Transverse colon (tissue), 4 donors: Measurements from ENCODE around the gene CTTN. TPM values are rescaled to one million over a fixed set of nuclear protein-coding genes. Genes with fewer than 3 reads are reported as not detected.

Source experiments
- DNase-seq: peaks from one replicate; pipeline ENCODE4 v3.0.0-alpha.2; 2019
- H3K27ac ChIP-seq, 4 donors: fragments of 200-600 bp; sonication (generic); 2 replicates each; pipeline ENCODE4 v1.5.1; 2016 to 2018; ENCODE audit warnings: inconsistent platforms in 4 of 4
- H3K27me3 ChIP-seq: fragments of 200-600 bp; sonication (generic); 2 replicates; pipeline ENCODE4 v1.5.1; 2017; ENCODE audit warnings: inconsistent platforms
- H3K36me3 ChIP-seq, 4 donors: fragments of 200-600 bp; sonication (generic); 2 replicates each; pipeline ENCODE4 v1.5.1; 2017 to 2019; ENCODE audit warnings: inconsistent platforms in 4 of 4
- H3K4me1 ChIP-seq, 4 donors: fragments of 200-600 bp; sonication (generic); 2 replicates each; pipeline ENCODE4 v1.5.1; 2017 to 2020; ENCODE audit warnings: inconsistent platforms in 4 of 4
- H3K4me3 ChIP-seq, 4 donors: fragments of 200-600 bp; sonication (generic); 1 replicate in 1 of 4; 2 replicates in 3 of 4; pipeline versions ENCODE4 v1.5.1 to v1.6.1; 2017 to 2019; ENCODE audit warnings: inconsistent platforms in 4 of 4
- H3K9me3 ChIP-seq, 2 donors: fragments of 200-600 bp; sonication (generic); 2 replicates each; pipeline ENCODE4 v1.5.1; 2017 to 2019; ENCODE audit warnings: inconsistent platforms in 2 of 2
- CTCF ChIP-seq, 5 experiments: fragments of 200-600 bp in 3 of 5; fragments of 450-650 bp in 2 of 5; sonication (generic) in 3 of 5; IDR thresholded peaks; 1 replicate in 2 of 5; 2 replicates in 3 of 5; pipeline ENCODE4 v1.5.1; 2016 to 2017; ENCODE audit warnings: antibody characterized with exemption in 5 of 5, inconsistent platforms in 3 of 5, mild to moderate bottlenecking in 2 of 5, moderate library complexity in 1 of 5
- EP300 ChIP-seq: sonication (generic); formaldehyde crosslinking; IDR thresholded peaks from one replicate; pipeline ENCODE4 v1.6.1; 2017; ENCODE audit warnings: antibody characterized with exemption, low read depth
- POLR2A ChIP-seq: fragments of 450-650 bp; IDR thresholded peaks from one replicate; pipeline ENCODE4 v1.6.1; 2016; ENCODE audit warnings: antibody characterized with exemption, mild to moderate bottlenecking, moderate library complexity
- POLR2AphosphoS5 ChIP-seq, 3 donors: sonication (generic); formaldehyde crosslinking; IDR thresholded peaks; one replicate each; pipeline ENCODE4 v1.6.1; 2016; ENCODE audit warnings: antibody characterized with exemption in 3 of 3
- whole genome bisulfite sequencing, 2 donors: methylation state at CpG; one replicate each; pipeline ENCODE4 v1.1.5; 2018; ENCODE audit warnings: low coverage in 1 of 2; 5-methylcytosine and 5-hydroxymethylcytosine counted together
- in situ Hi-C, 4 donors: fragments of 200-750 bp; cut with MboI; loops; one replicate each; pipeline versions ENCODE4 v1.15.0 to v1.15.1; 2017; ENCODE audit warnings: low sequenced_read_pairs in 3 of 4, low pct_ligation_motif_present in 1 of 4, low pct_unique_long_range_greater_than_20kb in 1 of 4
- intact Hi-C: fragments of 100-400 bp; cut with DNase I; formaldehyde crosslinking; loops from one replicate; pipeline ENCODE4 v1.15.1; 2023; ENCODE audit warnings: low total_unique reads
- total RNA-seq, 4 donors: library from RNA; depleted of rRNA; stranded (reverse); fragments of >200 nt; gene quantifications; one replicate each; pipeline ENCODE4 v1.1.0, GENCODE V29; 2016

The CTTN gene
- total RNA-seq, 4 donors from 2014 or later = 203 to 449 (median 365) TPM

GRCh38 chr11:70435361-70435760, 37.0 kb downstream of the CTTN start:
- no peak for TF ChIP-seq CTCF (IDR thresholded peaks at IDR 0.05)
- TF ChIP-seq POLR2AphosphoS5 (IDR thresholded peaks at IDR 0.05) = no peak
- TF ChIP-seq EP300 = no peak
- no peak for TF ChIP-seq POLR2A
- 89% methylated on average over 13 of the region's 13 CpGs; no CpG with 5 or more reads in 1 of the 2 donors for WGBS, 2 donors
- H3K4me3 ChIP-seq = no peak overlapping the region
- no peaks in the 10 kb centered on the region for H3K4me1 ChIP-seq
- no peaks in the 10 kb centered on the region for H3K27me3 ChIP-seq
- DNase-seq = no peak
- in situ Hi-C loops = no loop called here
- intact Hi-C loops = no loop called here
- no peak overlapping the region for H3K27ac ChIP-seq
- peaks cover 0 to 36% (median 15%) of the 10 kb centered on the region in 4 donors for H3K36me3 ChIP-seq
- H3K9me3 ChIP-seq = no peaks in the 10 kb centered on the region

DNA sequence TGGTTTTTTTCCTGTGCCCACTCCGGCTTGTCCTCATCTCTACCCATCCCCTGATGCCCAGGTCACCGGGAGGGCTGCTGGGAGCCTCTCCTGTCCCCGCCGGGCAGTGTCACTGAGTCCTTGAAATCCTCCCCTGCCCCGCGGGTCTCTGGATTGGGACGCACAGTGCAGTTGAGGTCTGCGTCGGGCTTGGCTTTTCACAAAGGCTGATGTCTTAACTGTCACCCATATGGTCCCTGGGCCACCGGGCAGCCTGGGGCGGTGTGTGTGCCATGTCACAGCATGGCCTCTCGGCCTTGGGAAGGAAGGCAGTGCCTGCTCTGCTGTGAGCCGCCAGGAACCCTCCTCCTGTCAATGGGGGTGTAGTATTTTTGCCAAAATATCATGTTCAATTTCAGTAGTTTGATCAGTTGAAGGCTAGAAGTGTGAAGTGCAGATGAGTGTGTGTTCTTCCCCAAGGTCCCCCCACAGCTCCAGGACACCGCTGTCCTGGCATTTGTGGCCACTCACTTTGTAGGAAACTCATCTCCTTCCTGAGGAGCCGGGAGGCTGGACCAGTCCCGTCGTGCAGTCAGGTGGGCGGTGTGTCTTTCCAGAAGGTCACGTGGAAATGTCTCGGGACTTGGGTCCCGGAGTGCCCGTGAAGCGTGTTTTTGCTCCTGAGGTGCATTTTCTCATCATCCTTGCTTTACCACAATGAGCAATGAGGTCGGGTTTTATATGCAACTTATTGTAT, 37.6 kb downstream of the CTTN start:
- no peak for DNase-seq
- Histone ChIP-seq H3K9me3 (no peaks in the 10 kb centered on the region), H3K36me3 (peaks cover 0 to 36% (median 15%) of the 10 kb centered on the region in 4 donors), H3K4me1 (no peaks in the 10 kb centered on the region), H3K27me3 (no peaks in the 10 kb centered on the region), H3K4me3 (no peak overlapping the region), H3K27ac (no peak overlapping the region)
- WGBS, 2 donors = 89 to 93% methylated on average over 12 to 24 of the region's 24 CpGs
- intact Hi-C loops (no loop called here), in situ Hi-C loops (no loop called here)
- no peak for TF ChIP-seq EP300
- no peak for TF ChIP-seq POLR2A
- TF ChIP-seq CTCF (IDR thresholded peaks at IDR 0.05) = no peak
- TF ChIP-seq POLR2AphosphoS5 (IDR thresholded peaks at IDR 0.05) = no peak

GRCh38 chr11:70436501-70436860, 38.2 kb downstream of the CTTN start:
- in situ Hi-C loops (no loop called here), intact Hi-C loops (no loop called here)
- TF ChIP-seq CTCF (IDR thresholded peaks at IDR 0.05) = no peak
- TF ChIP-seq POLR2AphosphoS5 (IDR thresholded peaks at IDR 0.05) = no peak
- no peak for TF ChIP-seq EP300
- TF ChIP-seq POLR2A = no peak
- Histone ChIP-seq H3K36me3 (peaks cover 0 to 36% (median 15%) of the 10 kb centered on the region in 4 donors), H3K4me3 (no peak overlapping the region), H3K9me3 (no peaks in the 10 kb centered on the region), H3K27ac (no peak overlapping the region), H3K27me3 (no peaks in the 10 kb centered on the region), H3K4me1 (no peaks in the 10 kb centered on the region)
- 95 to 96% methylated on average over 15 of the region's 15 CpGs for WGBS, 2 donors
- DNase-seq = no peak

DNA sequence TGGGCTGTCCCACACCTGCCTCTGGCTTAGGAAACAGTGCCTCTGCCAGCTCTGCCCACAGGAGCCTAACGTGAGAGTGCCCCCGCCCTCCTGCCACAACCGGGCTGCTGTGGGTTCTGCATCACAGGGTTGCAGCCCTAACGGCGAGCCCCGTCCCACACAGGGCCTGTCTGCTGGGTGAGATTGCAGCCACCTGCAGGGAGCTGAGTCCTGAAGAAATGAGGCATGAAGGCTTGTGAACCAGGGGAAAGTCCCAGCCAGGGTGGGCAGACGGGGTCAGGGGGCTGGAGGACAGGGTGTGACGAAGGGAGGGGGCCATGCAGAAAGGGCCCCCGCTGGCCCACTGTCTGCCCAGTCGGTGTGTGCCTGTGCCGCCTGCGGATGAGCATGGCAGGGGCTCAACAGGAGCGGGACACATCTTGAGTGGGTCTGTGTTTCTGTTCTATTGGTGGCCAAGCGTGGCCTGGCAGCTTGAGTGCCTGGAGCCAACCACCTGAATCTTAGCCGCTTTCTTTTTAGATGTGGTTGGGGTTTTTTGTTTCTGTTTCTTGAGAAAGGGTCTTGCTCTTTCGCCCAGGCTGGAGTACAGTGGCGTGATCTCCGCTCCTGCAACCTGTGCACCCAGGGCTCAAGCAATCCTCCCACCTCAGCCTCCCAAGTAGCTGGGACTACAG, 38.9 kb downstream of the CTTN start:
- H3K27me3 ChIP-seq = no peaks in the 10 kb centered on the region

More for the DNA sequence above, 38.9 kb downstream of the CTTN start:
- DNase-seq = no peak
- TF ChIP-seq POLR2AphosphoS5 (IDR thresholded peaks at IDR 0.05) (no peak), CTCF (IDR thresholded peaks at IDR 0.05) (no peak), POLR2A (no peak), EP300 (no peak)
- Histone ChIP-seq H3K4me1 (no peaks in the 10 kb centered on the region), H3K4me3 (no peak overlapping the region), H3K9me3 (no peaks in the 10 kb centered on the region), H3K27ac (no peak overlapping the region), H3K36me3 (peaks cover 0 to 29% (median 13%) of the 10 kb centered on the region in 4 donors)
- intact Hi-C loops = no loop called here
- in situ Hi-C loops = no loop called here
- WGBS, 2 donors = 84% methylated on average over 15 of the region's 18 CpGs; no CpG with 5 or more reads in 1 of the 2 donors
